AG10803 (cell line): ENCODE data around the gene FZD1.

Experiments
- DNase-seq: peaks from one replicate; pipeline ENCODE4 v3.0.0; 2010; ENCODE audit warnings: low read depth
- H3K4me3 ChIP-seq: 2 replicates; pipeline ENCODE4 v1.5.1; 2011; ENCODE audit warnings: mild to moderate bottlenecking, low read length, control low read depth
- TF ChIP-seq, protein P1 (sequence below): conservative IDR thresholded peaks from 2 replicates; pipeline ENCODE4 v1.5.1; 2011; ENCODE audit warnings: mild to moderate bottlenecking, low read length, control low read depth, inconsistent platforms

FZD1 gene

GRCh38 chr7:91276909-91277308, 12.7 kb downstream of the FZD1 start:
- TF ChIP-seq, protein P1, sequence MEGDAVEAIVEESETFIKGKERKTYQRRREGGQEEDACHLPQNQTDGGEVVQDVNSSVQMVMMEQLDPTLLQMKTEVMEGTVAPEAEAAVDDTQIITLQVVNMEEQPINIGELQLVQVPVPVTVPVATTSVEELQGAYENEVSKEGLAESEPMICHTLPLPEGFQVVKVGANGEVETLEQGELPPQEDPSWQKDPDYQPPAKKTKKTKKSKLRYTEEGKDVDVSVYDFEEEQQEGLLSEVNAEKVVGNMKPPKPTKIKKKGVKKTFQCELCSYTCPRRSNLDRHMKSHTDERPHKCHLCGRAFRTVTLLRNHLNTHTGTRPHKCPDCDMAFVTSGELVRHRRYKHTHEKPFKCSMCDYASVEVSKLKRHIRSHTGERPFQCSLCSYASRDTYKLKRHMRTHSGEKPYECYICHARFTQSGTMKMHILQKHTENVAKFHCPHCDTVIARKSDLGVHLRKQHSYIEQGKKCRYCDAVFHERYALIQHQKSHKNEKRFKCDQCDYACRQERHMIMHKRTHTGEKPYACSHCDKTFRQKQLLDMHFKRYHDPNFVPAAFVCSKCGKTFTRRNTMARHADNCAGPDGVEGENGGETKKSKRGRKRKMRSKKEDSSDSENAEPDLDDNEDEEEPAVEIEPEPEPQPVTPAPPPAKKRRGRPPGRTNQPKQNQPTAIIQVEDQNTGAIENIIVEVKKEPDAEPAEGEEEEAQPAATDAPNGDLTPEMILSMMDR = no peak
- DNase-seq = no peak
- no peak overlapping the region for H3K4me3 ChIP-seq

DNA sequence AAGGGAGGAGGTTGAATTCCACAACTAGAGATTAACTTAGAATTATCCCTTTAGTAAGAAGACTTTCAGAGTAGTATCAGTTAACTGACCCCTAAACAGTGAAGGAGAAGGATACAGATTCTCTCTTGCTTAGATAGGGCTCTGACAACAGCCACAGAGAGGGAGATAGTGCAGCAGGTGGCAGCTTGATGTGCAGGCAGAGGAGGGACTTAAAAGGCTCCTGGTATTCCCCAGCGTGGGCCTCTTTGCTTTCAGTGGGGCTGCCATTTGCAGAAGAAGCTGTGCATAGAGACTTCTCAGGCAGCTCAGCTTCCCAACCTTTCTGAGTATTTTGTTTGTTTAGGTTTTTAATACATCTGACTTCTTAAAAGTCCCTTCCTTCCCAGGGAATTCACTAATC, 16.0 kb downstream of the FZD1 start:
- TF ChIP-seq, protein P1 = no peak
- DNase-seq = no peak

DNA sequence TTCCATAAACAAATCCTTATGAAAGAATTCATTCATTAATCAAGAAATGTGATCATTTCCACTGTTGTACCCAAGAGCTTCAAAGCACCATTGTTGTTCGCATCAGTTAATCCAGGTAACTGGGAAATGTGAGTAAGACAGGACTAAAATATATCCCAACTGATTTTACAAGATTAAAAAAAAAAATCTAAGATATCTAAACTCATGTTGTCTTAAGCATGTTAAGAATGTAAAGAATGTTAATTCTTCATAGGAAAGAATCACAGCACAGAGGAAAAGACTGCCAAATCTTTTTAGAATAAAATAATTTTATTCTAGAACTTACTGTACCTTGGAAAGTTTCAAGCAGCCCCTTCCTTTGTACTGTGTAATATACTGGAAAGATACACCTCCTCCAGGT, 16.4 kb downstream of the FZD1 start:
- TF ChIP-seq, protein P1 = no peak
- no peak overlapping the region for H3K4me3 ChIP-seq
- no peak for DNase-seq

More for the DNA sequence above, 16.0 kb downstream of the FZD1 start:
- no peak overlapping the region for H3K4me3 ChIP-seq

GRCh38 chr7:91285696-91286355, 21.6 kb downstream of the FZD1 start:
- TF ChIP-seq, protein P1 = no peak
- DNase-seq = peak; percentile 26
- no peak overlapping the region for H3K4me3 ChIP-seq

- no peak for DNase-seq
- no peak overlapping the region for H3K4me3 ChIP-seq
- TF ChIP-seq, protein P1 = no peak
Measured at GRCh38 chr7:91286432-91286831, 22.2 kb downstream of the FZD1 start.

GRCh38 chr7:91287371-91288084, 23.3 kb downstream of the FZD1 start:
- DNase-seq = no peak
- TF ChIP-seq, protein P1 = no peak
- H3K4me3 ChIP-seq = no peak overlapping the region

DNA sequence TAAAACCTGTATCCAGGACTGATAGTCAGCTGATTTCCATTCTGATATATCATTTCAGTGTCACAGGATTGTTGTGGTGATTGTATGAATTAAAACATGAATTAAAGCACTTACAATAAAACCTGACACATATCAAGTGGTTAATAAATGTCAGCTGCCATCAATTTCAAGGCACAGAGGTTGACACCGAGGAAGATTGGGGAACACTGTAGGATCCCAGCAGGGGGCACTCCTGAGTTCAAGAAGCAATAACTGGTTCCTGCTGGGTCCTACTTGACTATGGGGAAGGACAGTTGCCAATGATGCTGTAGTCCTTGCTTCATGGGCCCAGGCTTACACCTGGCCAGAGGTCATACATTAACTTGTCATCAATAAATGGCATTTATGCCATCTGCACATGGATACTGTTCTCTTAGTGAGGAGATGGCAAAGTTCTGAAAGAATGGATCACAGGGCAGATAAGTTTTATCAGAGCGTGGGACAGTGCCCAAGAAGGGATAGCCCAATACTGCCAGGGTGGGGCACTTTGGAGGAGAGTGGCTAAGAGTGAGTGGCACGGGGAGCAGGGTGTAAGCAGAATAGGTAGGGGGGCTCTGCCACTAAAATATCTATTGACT, 24.1 kb downstream of the FZD1 start:
- no peak overlapping the region for H3K4me3 ChIP-seq
- no peak for DNase-seq
- TF ChIP-seq, protein P1 = peak; percentile 23
